Measurements from ENCODE around the gene PTPN18.

DNA sequence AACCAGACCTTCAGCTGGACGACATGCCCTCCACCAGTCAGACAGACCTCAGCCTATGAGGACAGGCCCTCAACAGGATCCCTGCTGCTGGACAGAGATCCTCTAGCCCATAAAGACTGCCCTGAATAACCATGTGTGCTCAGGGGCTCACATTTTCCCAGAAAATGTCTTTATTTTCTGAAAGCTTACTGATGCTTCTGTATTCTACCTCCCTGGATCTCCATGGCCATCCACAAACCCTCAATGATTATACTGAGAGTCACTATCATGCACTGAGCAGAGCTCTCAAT is 1.8 kb upstream of the PTPN18 start:
- TF ChIP-seq, protein P1, sequence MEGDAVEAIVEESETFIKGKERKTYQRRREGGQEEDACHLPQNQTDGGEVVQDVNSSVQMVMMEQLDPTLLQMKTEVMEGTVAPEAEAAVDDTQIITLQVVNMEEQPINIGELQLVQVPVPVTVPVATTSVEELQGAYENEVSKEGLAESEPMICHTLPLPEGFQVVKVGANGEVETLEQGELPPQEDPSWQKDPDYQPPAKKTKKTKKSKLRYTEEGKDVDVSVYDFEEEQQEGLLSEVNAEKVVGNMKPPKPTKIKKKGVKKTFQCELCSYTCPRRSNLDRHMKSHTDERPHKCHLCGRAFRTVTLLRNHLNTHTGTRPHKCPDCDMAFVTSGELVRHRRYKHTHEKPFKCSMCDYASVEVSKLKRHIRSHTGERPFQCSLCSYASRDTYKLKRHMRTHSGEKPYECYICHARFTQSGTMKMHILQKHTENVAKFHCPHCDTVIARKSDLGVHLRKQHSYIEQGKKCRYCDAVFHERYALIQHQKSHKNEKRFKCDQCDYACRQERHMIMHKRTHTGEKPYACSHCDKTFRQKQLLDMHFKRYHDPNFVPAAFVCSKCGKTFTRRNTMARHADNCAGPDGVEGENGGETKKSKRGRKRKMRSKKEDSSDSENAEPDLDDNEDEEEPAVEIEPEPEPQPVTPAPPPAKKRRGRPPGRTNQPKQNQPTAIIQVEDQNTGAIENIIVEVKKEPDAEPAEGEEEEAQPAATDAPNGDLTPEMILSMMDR (IDR thresholded peaks at IDR 0.05) = no peak
- TF ChIP-seq POLR2A (IDR thresholded peaks at IDR 0.05) = no peak
